Osteoblast (primary cell): ENCODE measurements around the gene IPO11. TPM values are rescaled to one million over a fixed set of nuclear protein-coding genes. Genes with fewer than 3 reads are reported as not detected.

Experiments used
- DNase-seq: peaks from one replicate; pipeline ENCODE4 v3.0.0; 2011; ENCODE audit warnings: low spot score, mixed read lengths; ENCODE audit not compliant: insufficient read length; ENCODE audit errors: missing footprints
- H2AFZ ChIP-seq: 2 replicates; pipeline ENCODE4 v1.6.0; 2011; ENCODE audit warnings: mild to moderate bottlenecking, low read length
- H3K27ac ChIP-seq: 2 replicates; pipeline ENCODE4 v1.5.1; 2011; ENCODE audit warnings: mild to moderate bottlenecking, low read depth, low read length, moderate library complexity
- H3K27me3 ChIP-seq: 2 replicates; pipeline ENCODE4 v1.6.0; 2012; ENCODE audit warnings: mild to moderate bottlenecking, control low read depth, inconsistent platforms, low read length, moderate library complexity; ENCODE audit not compliant: insufficient read depth
- H3K36me3 ChIP-seq: 2 replicates; pipeline ENCODE4 v1.5.1; 2011; ENCODE audit warnings: mild to moderate bottlenecking, low read length, control low read depth, moderate library complexity; ENCODE audit not compliant: insufficient read depth
- H3K4me1 ChIP-seq: 2 replicates; pipeline ENCODE4 v1.5.1; 2011; ENCODE audit warnings: mild to moderate bottlenecking, low read length, control low read depth, moderate library complexity; ENCODE audit not compliant: insufficient read depth
- H3K4me2 ChIP-seq: 2 replicates; pipeline ENCODE4 v1.6.0; 2011; ENCODE audit warnings: mild to moderate bottlenecking, low read length; ENCODE audit not compliant: insufficient read depth
- H3K4me3 ChIP-seq: fragments of 200-600 bp; sonication (generic); 3 replicates; pipeline ENCODE4 v1.5.1; 2012; ENCODE audit warnings: mild to moderate bottlenecking, low read length, inconsistent platforms; ENCODE audit not compliant: insufficient read depth
- H3K79me2 ChIP-seq: 2 replicates; pipeline ENCODE4 v1.6.0; 2012; ENCODE audit warnings: mild to moderate bottlenecking, low read length, control low read depth, inconsistent platforms; ENCODE audit not compliant: insufficient read depth
- H3K9me3 ChIP-seq: 2 replicates; pipeline ENCODE4 v1.5.1; 2011; ENCODE audit warnings: low read depth, low read length, control low read depth
- H4K20me1 ChIP-seq: 2 replicates; pipeline ENCODE4 v1.6.0; 2012; ENCODE audit warnings: mild to moderate bottlenecking, low read length, control low read depth; ENCODE audit not compliant: insufficient read depth
- CTCF ChIP-seq: IDR thresholded peaks from 2 replicates; pipeline ENCODE4 v1.5.1; 2011; ENCODE audit warnings: mild to moderate bottlenecking, low read depth, low read length, moderate library complexity; ENCODE audit errors: extremely low read depth
- total RNA-seq: library from RNA; depleted of rRNA; stranded (reverse); fragments of >200 nt; gene quantifications from 2 replicates; pipeline ENCODE4 v1.2.3, GENCODE V29; 2012

IPO11 gene
- total RNA-seq, 1 donor, result 24.2 TPM

GRCh38 chr5:62597314-62597713 is 184.8 kb downstream of the IPO11 start:
- no peak overlapping the region for H2AFZ ChIP-seq
- H3K36me3 ChIP-seq, result no peaks in the 10 kb centered on the region
- H3K4me2 ChIP-seq, result no peak overlapping the region
- peaks cover 14% of the 10 kb centered on the region for H3K4me1 ChIP-seq
- H3K79me2 ChIP-seq, result no peaks in the 10 kb centered on the region
- H3K27me3 ChIP-seq, result no peaks in the 10 kb centered on the region
- no peak for TF ChIP-seq CTCF
- H3K4me3 ChIP-seq, result no peak overlapping the region
- no peak overlapping the region for H3K27ac ChIP-seq
- H3K9me3 ChIP-seq, result no peaks in the 10 kb centered on the region
- DNase-seq, result no peak
- no peaks in the 10 kb centered on the region for H4K20me1 ChIP-seq

DNA sequence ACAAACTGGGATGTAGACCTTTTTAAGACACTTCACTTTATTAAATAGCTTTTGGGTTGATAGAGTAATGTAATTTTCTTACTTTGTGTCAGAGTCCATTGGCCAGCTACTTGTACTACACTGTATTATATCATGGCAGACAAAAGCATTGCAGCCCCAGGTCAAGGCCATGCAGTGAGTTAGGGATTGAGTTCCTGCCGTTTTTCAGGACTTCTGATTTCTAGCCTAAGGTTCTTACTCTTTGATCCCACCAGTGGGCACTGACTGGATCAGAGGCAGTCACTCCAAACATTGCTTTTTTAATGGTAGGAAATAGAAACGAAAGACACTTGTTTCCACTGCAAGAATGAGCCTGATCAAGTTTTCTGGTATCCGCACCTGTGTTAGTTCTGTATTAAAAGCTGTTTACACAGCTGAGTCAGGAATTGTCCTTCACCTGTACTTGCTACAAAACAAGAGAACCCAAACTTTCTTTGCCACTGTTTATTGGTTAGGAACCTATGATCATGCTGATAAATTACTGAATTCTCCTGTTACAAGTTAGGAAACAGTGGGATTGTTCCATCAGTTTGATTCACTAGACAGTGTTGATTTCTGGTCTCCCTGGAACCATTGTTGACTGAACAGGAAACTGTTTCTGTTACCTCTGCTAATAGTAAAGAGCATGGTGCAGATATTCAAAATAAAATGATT is 188.1 kb downstream of the IPO11 start:
- H3K27me3 ChIP-seq, result no peaks in the 10 kb centered on the region
- TF ChIP-seq CTCF, result no peak
- no peak overlapping the region for H3K4me3 ChIP-seq
- H3K36me3 ChIP-seq, result no peaks in the 10 kb centered on the region
- no peak overlapping the region for H3K4me2 ChIP-seq
- DNase-seq, result no peak
- H4K20me1 ChIP-seq, result no peaks in the 10 kb centered on the region
- no peak overlapping the region for H2AFZ ChIP-seq
- no peak overlapping the region for H3K27ac ChIP-seq
- no peaks in the 10 kb centered on the region for H3K9me3 ChIP-seq
- H3K4me1 ChIP-seq, result peaks cover 9% of the 10 kb centered on the region
- no peaks in the 10 kb centered on the region for H3K79me2 ChIP-seq

DNA sequence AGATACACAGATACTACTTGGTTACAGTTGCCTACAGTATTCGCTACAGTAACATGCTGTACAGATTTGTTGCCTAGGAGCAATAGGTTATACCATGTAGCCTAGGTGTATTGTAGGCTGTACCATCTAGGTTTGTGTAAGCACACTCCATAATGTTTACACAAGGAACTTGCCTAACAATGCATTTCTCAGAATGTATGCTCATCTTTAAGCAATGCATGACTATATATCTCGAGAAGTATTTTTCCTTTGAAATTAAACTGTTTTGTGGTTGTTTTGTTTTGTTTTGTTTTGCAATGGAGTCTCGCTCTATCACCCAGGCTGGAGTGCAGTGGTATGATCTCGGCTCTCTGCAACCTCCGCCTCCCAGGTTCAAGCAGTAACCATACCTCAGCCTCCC is 191.4 kb downstream of the IPO11 start:
- no peaks in the 10 kb centered on the region for H3K4me1 ChIP-seq
- TF ChIP-seq CTCF, result no peak
- H3K36me3 ChIP-seq, result no peaks in the 10 kb centered on the region
- H2AFZ ChIP-seq, result no peak overlapping the region
- H3K27me3 ChIP-seq, result no peaks in the 10 kb centered on the region
- H3K79me2 ChIP-seq, result no peaks in the 10 kb centered on the region
- DNase-seq, result no peak
- no peak overlapping the region for H3K27ac ChIP-seq
- no peak overlapping the region for H3K4me2 ChIP-seq
- H3K4me3 ChIP-seq, result no peak overlapping the region
- H3K9me3 ChIP-seq, result no peaks in the 10 kb centered on the region
- H4K20me1 ChIP-seq, result no peaks in the 10 kb centered on the region

- Histone ChIP-seq H3K36me3 (no peaks in the 10 kb centered on the region), H3K4me3 (no peak overlapping the region)
Observed at GRCh38 chr5:62605638-62606037, 193.1 kb downstream of the IPO11 start.

More at GRCh38 chr5:62605638-62606037, 193.1 kb downstream of the IPO11 start:
- Histone ChIP-seq H4K20me1 (no peaks in the 10 kb centered on the region), H3K9me3 (no peaks in the 10 kb centered on the region), H2AFZ (no peak overlapping the region), H3K4me1 (no peaks in the 10 kb centered on the region), H3K27ac (no peak overlapping the region), H3K27me3 (no peaks in the 10 kb centered on the region), H3K4me2 (no peak overlapping the region), H3K79me2 (no peaks in the 10 kb centered on the region)
- TF ChIP-seq CTCF, result no peak
- no peak for DNase-seq
